Thymus (tissue), 11 donors: ENCODE data around the gene GNGT1. TPM values are rescaled to one million over a fixed set of nuclear protein-coding genes. Genes with fewer than 3 reads are reported as not detected.
"Not testable (repeated sequence)": the region's sequence is repeated elsewhere in the genome, so short reads cannot be mapped to it uniquely, and the experiment has no call there.

ENCODE experiments used
- DNase-seq, 9 donors: peaks; one replicate each; pipeline ENCODE4 v3.0.0-alpha.2; 2013; ENCODE audit warnings: low spot score in 9 of 9, low read depth in 6 of 9, missing footprints in 1 of 9
- H3K27ac ChIP-seq, 2 donors: one replicate each; pipeline ENCODE4 v1.5.1; 2013; ENCODE audit warnings: control low read depth in 1 of 2, low read depth in 1 of 2, low read length in 1 of 2, mild to moderate bottlenecking in 1 of 2, moderate library complexity in 1 of 2
- H3K27me3 ChIP-seq, 2 donors: one replicate each; pipeline ENCODE4 v1.5.1; 2013; ENCODE audit warnings: low read length in 1 of 2; ENCODE audit not compliant: control insufficient read depth in 2 of 2, insufficient read depth in 1 of 2
- H3K36me3 ChIP-seq, 2 donors: one replicate each; pipeline ENCODE4 v1.5.1; 2013; ENCODE audit warnings: low read length in 1 of 2, mild to moderate bottlenecking in 1 of 2, moderate library complexity in 1 of 2; ENCODE audit not compliant: control insufficient read depth in 2 of 2, insufficient read depth in 2 of 2
- H3K4me1 ChIP-seq, 2 donors: one replicate each; pipeline ENCODE4 v1.5.1; 2013; ENCODE audit warnings: low read length in 2 of 2; ENCODE audit not compliant: control insufficient read depth in 2 of 2, insufficient read depth in 2 of 2
- H3K4me3 ChIP-seq, 2 donors: one replicate each; pipeline ENCODE4 v1.5.1; 2013; ENCODE audit warnings: low read length in 2 of 2, control low read depth in 1 of 2, mild to moderate bottlenecking in 1 of 2
- H3K9me3 ChIP-seq, 2 donors: one replicate each; pipeline ENCODE4 v1.5.1; 2013; ENCODE audit warnings: low read length in 1 of 2, mild to moderate bottlenecking in 1 of 2; ENCODE audit not compliant: control insufficient read depth in 2 of 2, insufficient read depth in 1 of 2
- WGBS: extraction: QIAGEN DNeasy Blood & Tissue Kit; methylation state at CpG from one replicate; pipeline ENCODE4 v1.1.7; 2013; 5-methylcytosine and 5-hydroxymethylcytosine counted together
- polyA plus RNA-seq: library from polyadenylated mRNA; stranded (reverse); fragments of 200-250 nt; gene quantifications from one replicate; pipeline ENCODE4 v1.2.3, GENCODE V29; 2013
- total RNA-seq: library from RNA; stranded (reverse); fragments of 120-200 nt; gene quantifications from one replicate; pipeline ENCODE4 v1.2.4, GENCODE V29; 2013
- donor health status: healthy.

GNGT1 gene
- total and polyA plus RNA-seq, 2 donors, result 0.76 to 3.3 TPM

DNA sequence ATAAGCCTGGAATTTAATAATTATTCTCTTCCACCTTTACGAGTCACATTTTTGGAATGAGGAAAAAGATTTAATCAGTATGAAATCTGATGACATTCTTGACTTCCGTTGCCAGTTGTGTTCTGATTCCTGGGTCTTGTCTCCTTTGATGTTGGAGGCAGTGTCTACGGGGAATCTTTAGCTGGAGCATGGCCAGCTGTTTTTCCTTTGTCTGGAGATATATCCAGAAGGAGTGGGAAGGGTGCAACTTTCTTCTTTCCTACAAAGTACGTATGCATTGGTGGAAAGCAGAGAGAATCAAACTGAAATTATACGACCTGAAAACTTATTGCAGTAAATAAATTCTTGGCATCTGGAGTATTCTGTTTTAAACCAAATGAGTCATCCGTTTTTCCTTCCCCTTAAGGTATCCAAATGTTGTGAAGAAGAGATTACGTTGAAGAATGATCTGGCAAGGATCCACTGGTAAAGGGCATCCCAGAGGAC, 8.3 kb downstream of the GNGT1 start:
- no peak overlapping the region for H3K4me3 ChIP-seq
- H3K9me3 ChIP-seq, result no peaks in the 10 kb centered on the region
- DNase-seq, result no peak
- H3K36me3 ChIP-seq, result no peaks in the 10 kb centered on the region
- H3K27ac ChIP-seq, result no peak overlapping the region
- WGBS, result 91% methylated on average over 7 of the region's 7 CpGs
- H3K27me3 ChIP-seq, result no peaks in the 10 kb centered on the region
- no peaks in the 10 kb centered on the region for H3K4me1 ChIP-seq

GRCh38 chr7:93915206-93915842, 9.0 kb downstream of the GNGT1 start:
- H3K36me3 ChIP-seq, H3K4me3 ChIP-seq, DNase-seq, H3K27ac ChIP-seq, H3K9me3 ChIP-seq, H3K27me3 ChIP-seq, H3K4me1 ChIP-seq: not testable (repeated sequence)
- 99% methylated on average over 3 of the region's 3 CpGs for WGBS

DNA sequence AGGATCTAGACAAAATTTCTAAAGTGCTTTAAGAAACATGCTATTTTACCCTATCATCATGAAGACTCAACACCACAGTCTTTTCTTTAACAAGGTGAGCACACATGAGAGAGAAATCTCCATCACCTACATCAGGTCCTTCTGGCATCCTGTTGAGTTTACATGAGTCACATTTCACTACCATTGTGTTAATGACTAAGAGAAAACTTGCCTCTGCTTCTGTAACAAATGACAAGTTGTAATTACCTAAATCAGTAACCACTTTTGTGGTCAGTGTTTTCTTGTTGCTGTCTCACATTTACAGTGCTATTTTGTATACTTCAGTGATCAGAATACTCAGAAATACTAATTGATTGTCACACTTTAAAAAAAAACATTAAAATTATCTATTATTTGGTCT, 9.5 kb downstream of the GNGT1 start:
- DNase-seq, H3K27me3 ChIP-seq, H3K9me3 ChIP-seq, H3K27ac ChIP-seq, H3K36me3 ChIP-seq, H3K4me1 ChIP-seq, H3K4me3 ChIP-seq: not testable (repeated sequence)

GRCh38 chr7:93916315-93916714, 9.9 kb downstream of the GNGT1 start:
- H3K9me3 ChIP-seq, H3K36me3 ChIP-seq, H3K27ac ChIP-seq, H3K4me3 ChIP-seq, DNase-seq, H3K27me3 ChIP-seq, H3K4me1 ChIP-seq: not testable (repeated sequence)
- 70% methylated on average over 4 of the region's 4 CpGs for WGBS

- 94% methylated on average over 6 of the region's 6 CpGs for WGBS
- DNase-seq, result no peak
- no peaks in the 10 kb centered on the region for H3K36me3 ChIP-seq
- H3K27me3 ChIP-seq, result peaks cover 0 to 9% of the 10 kb centered on the region in 2 donors
- H3K4me3 ChIP-seq, result no peak overlapping the region
- H3K4me1 ChIP-seq, result peaks cover 0 to 4% of the 10 kb centered on the region in 2 donors
- peak overlapping the region; percentile 20 to 78 for H3K27ac ChIP-seq
- no peaks in the 10 kb centered on the region for H3K9me3 ChIP-seq
Measured at GRCh38 chr7:93920496-93921182, 14.3 kb downstream of the GNGT1 start.

DNA sequence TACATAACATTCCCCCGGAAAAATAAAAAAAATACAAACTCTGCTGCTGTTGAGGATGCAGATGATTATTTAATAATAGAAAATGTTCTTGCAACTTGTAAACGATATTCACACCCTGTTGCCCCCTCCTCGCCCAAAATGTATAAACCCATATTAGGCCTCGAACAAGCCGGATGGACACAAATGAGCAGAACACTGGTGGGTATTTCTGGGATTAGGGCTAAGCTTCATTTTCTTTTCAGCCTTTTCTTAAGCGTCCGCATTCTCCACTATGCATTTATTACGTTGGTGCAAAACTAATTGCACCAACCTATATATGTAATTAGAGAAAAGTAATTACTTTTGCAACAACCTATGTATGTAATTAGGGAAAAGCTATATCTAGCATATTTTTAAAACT, 14.8 kb downstream of the GNGT1 start:
- peak overlapping the region in 1 of 2 donors; percentile 78 for H3K27ac ChIP-seq
- no peaks in the 10 kb centered on the region for H3K9me3 ChIP-seq
- DNase-seq, result no peak
- H3K4me3 ChIP-seq, result peak overlapping the region; percentile 45 to 59
- WGBS, result 72% methylated on average over 8 of the region's 8 CpGs
- H3K4me1 ChIP-seq, result peaks cover 0 to 4% of the 10 kb centered on the region in 2 donors
- peaks cover 0 to 9% of the 10 kb centered on the region in 2 donors for H3K27me3 ChIP-seq
- no peaks in the 10 kb centered on the region for H3K36me3 ChIP-seq

DNA sequence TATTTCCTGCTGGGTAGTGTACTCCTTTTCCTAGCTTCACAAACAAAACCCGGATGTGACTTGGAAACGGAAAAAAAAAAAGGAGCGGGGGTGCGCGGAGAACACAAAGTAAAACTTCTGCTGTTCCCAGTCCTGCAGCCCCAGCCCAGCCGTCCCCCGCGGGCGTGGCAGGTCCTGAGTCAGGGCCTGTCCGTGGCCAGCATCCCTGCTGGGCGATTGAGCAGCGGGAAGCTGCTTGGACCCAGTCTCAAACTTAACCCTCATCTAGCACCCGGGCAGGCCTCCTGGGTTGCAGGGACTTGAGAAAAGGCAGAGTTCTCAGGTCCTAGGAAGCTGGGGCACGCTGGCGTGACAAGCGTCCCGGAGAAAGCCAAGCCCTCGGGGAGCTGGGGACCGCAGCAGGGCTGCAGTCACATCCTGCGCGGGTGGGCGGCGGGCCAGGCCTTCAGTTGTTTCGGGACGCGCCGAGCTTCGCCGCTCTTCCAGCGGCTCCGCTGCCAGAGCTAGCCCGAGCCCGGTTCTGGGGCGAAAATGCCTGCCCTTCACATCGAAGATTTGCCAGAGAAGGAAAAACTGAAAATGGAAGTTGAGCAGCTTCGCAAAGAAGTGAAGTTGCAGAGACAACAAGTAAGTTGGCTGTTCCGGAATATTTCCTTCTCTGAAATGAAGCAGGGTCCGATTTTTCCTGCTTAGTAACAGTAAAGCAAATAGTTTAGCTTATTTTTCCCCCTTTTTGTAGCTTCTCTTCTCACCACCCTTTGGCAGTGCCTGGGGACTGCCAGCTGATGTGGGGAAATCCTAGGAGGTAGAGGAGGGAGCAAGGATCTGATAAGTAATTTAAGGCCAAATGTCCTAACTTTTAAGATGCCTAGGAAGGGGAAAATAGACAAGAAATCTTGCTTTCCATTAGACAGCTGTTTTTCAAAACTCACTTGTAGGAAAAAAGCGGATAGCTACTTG, 15.5 kb downstream of the GNGT1 start, which contains the start of gene GNG11:
TSS of gene GNG11 (plus strand) at position 129 of the 960 bp plus-strand sequence. CDS start at position 532, 403 bp downstream.
- Histone ChIP-seq H3K27me3 (peaks cover 0 to 9% of the 10 kb centered on the region in 2 donors), H3K4me1 (peaks cover 0 to 4% of the 10 kb centered on the region in 2 donors), H3K27ac (peak within 1 kb of the TSS; percentile 64 to 78), H3K4me3 (peak within 1 kb of the TSS; percentile 45 to 59), H3K36me3 (no peaks in the 10 kb centered on the region), H3K9me3 (no peaks in the 10 kb centered on the region)
- peak in 8 of 9 donors; percentile 8 to 60 (median 30) for DNase-seq
- WGBS, result 3% methylated on average over 39 of the region's 39 CpGs

- H3K27ac ChIP-seq, result no peak overlapping the region
Measured at GRCh38 chr7:93923296-93923695, 16.9 kb downstream of the GNGT1 start.

More at GRCh38 chr7:93923296-93923695, 16.9 kb downstream of the GNGT1 start:
- H3K4me1 ChIP-seq, result peaks cover 0 to 4% of the 10 kb centered on the region in 2 donors
- no peaks in the 10 kb centered on the region for H3K36me3 ChIP-seq
- WGBS, result 57% methylated on average over 6 of the region's 6 CpGs
- peak overlapping the region in 1 of 2 donors; percentile 4 for H3K4me3 ChIP-seq
- H3K27me3 ChIP-seq, result peaks cover 0 to 9% of the 10 kb centered on the region in 2 donors
- DNase-seq, result no peak
- no peaks in the 10 kb centered on the region for H3K9me3 ChIP-seq
